Measurements from ENCODE around the gene C12orf56.
A peak's percentile ranks its signal among the peaks of the same experiment; 100 is the strongest.
"Not testable (repeated sequence)": the region's sequence is repeated elsewhere in the genome, so short reads cannot be mapped to it uniquely, and the experiment has no call there.

C12orf56 gene

GRCh38 chr12:64232196-64232595 is 158.4 kb downstream of the C12orf56 start:
- DNase-seq (ENCODE audit: low read depth in 2 of 2): no peak

- DNase-seq (ENCODE audit: low read depth in 2 of 2): no peak
Measured at GRCh38 chr12:64229796-64230195, 160.8 kb downstream of the C12orf56 start.

DNA sequence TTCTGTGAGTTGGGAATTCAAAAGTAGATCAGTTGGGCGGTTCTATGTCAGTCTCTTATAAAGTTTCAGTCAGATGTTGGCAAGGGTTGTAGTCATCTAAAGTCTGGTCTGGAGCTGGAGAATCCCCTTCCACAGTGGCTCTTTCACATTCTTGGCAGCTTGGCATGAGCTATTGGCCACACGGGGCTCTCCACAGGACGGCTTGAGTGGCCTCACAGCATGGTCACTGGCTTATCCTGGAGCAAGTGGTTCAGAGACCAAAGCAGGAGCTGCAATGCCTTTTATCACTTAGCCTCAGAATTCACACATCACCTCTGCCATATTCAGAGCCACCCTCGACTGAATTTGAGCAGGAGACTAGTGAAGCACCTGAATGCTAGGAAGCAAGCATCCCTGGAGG is 161.3 kb downstream of the C12orf56 start:
- DNase-seq (ENCODE audit: low read depth in 2 of 2): no peak

DNA sequence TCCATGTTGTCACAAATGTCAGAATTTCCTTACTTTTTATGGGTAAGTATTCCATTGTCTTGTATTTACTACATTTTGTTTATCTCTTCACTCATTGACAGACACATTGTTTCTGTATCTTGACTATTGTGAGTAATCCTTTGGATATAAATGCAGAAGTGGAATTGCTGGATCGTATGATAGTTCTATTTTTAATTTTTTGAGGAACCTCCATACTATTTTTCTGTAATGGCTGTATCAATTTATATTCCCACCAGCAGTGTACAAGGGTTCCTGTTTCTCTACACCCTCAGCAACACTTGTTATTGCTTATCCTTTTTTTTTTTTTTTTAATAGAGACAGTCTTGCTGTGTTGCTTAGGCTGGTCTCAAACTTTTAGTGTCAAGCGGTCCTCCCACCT is 164.9 kb downstream of the C12orf56 start:
- DNase-seq (ENCODE audit: low read depth in 2 of 2): no peak

GRCh38 chr12:64222009-64222765 is 168.4 kb downstream of the C12orf56 start, which contains the start of gene KICS2:
TSS of gene KICS2 (minus strand) at chr12:64222296. CDS start at chr12:64222237, 59 bp downstream.
- DNase-seq (ENCODE audit: low read depth in 2 of 2): peak; percentile 85 to 86

- peak; percentile 54 to 59 for DNase-seq (ENCODE audit: low read depth in 2 of 2)
Measured at GRCh38 chr12:64221651-64222008, 168.9 kb downstream of the C12orf56 start.

- DNase-seq (ENCODE audit: low read depth in 2 of 2): no peak
Measured at GRCh38 chr12:64220046-64220445, 170.5 kb downstream of the C12orf56 start.

DNA sequence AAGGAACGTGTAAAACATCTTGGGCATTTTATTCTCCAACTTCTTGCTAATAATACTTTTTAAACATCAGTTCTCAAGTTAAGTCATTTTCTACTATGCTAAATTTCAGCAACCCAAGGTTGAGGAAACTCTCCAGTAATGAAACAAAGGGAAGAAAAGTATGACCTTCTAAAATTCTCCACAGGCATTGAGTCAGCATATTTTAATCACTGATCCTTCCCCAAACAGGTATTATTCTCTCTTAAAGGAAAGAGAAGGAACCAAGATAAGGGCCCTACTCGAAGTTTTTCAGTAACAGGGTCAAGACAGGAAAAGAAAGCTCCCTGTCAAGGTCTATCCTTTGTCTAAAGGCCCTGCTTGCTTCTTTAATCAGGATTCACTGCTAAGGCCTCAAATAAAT is 171.4 kb downstream of the C12orf56 start:
- DNase-seq (ENCODE audit: low read depth in 2 of 2): no peak

- DNase-seq (ENCODE audit: low read depth in 2 of 2): no peak
Measured at GRCh38 chr12:64218597-64218996, 172.0 kb downstream of the C12orf56 start.

DNA sequence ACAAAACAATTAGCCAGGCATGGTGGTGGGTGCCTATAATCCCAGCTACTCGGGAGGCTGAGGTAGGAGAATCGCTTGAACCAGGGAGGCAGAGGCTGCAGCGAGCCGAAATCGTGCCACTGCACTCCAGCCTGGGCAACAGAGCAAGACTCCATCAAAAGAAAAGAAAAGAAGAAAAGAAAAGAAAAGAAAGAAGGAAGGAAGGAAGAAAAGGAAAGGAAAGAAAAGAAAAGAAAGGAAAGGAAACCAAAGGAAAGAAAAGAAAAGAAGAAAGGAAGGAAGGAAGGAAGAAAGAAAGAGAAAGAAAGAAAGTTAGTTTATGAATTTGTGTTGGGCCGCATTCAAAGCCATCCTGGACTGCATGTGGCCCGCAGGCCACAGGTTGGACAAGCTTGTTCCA is 172.9 kb downstream of the C12orf56 start:
- not testable (repeated sequence) for DNase-seq (ENCODE audit: low read depth in 2 of 2)

- no peak for DNase-seq (ENCODE audit: low read depth in 2 of 2)
Measured at GRCh38 chr12:64216239-64216638, 174.3 kb downstream of the C12orf56 start.

All from stimulated activated CD4-positive, alpha-beta T cell treated with anti-CD3 and anti-CD28 coated beads, Interleukin-1b, Interleukin-23, amount 100 ng/mL, for 4 hours (primary cell).